NCI-H146 treated with DMSO at 0.1 percent for 48 hours (cell line): ENCODE results near the gene BMP10.
"Not testable (repeated sequence)": the region's sequence is repeated elsewhere in the genome, so short reads cannot be mapped to it uniquely, and the experiment has no call there.

Experiments used
- DNase-seq: peaks from one replicate; lab custom pipeline; 2025; ENCODE audit not compliant: unreplicated experiment; lab: John Stamatoyannopoulos, UW

Gene BMP10

DNA sequence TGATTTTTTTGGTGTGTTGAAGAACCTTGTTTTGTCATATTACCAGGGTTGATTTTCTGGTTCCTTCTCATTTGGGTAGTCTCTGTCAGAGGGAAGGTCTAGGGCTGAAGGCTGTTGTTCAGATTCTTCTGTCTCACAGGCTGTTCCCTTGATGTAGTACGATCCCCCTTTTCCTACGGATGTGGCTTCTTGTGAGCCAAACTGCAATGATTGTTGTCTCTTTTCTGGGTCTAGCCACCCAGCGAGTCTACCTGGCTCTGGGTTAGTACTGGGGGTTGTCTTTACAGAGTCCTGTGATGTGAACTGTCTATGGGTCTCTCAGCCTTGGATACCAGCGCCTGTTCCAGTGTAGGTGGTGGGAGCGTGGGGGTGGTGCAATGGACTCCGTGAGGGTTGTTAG lies 24.8 kb upstream of the BMP10 start:
- DNase-seq, result not testable (repeated sequence)

DNA sequence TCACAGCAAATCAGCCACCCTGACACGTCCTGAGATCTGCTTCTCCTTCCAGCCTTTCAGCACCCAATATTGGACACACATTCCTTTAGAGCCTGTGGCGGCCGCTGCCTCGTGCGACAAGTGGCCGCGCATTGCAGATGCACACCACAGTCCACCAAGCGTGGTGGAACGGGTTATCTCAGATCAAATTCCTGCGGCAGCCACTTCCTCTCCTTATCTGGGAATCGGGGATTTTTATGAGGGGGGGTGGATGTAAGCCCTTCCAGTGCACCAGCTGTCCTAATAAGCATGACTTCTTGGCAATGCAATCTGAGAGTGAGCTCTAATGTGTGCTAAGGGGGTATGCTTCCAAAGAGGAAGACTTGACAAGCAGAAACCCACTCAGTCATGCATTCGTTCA lies 18.3 kb upstream of the BMP10 start:
- DNase-seq, result no peak

DNA sequence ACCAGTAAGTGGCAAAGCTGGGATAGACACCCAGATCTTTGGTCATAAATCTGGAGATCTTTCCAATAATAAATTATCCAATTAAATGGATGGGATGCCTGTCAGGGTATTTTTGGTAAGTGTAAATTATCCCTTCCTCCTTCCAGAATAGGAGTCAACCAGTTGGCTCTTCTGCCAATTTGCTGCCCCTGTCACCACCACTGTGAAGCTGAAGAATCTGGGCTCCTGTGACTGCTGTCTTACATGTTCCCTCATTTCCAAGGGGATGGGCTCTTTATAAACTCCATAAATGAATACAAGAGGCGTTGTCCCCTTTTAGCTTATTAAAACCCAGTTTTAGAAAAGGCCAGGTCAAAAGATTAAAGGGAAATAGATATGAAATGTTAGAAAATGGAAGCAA lies 17.8 kb upstream of the BMP10 start:
- DNase-seq, result no peak

DNA sequence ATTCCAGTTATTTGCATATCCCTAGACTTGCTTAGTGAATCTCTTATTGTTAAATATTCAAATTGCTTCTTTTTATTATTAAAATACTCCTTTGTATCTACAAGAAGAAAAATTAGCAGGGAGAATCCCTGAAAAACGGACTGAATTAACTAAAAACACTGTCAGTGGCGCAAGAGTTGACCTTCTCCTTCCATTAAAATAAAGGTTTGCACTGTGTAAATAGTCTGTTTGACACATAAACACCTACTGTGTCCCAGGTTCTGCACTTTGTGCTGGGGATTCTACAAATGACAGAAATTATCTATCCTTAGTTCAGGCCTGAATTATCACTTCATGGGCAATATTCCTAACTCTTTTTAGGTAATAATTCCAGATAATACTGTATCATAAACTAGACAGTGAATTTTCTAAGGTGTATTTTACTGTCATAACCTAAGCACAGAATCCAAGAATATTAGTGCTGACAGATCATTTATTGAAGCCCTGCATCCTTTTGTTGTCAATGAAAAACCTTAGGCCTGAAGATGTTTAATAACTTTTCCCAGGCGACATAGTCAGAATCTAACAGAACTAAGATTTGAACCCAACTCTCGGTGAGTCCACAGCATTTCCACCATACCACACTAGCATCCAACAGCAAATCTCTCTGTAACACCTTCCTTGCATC lies 17.0 kb upstream of the BMP10 start:
- DNase-seq, result no peak

DNA sequence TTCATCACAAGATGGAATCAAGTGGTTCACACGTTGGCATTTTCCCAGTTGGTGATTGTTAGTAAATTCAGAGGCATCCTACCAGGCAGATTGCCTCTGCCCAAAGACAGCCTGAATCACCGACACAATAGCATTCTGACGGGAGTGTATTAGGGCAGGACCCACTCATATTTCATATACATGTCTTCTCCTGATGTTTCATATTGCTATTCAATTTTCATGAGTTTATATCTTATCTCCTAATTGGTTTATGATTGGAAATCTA lies 14.5 kb upstream of the BMP10 start:
- DNase-seq, result no peak

DNA sequence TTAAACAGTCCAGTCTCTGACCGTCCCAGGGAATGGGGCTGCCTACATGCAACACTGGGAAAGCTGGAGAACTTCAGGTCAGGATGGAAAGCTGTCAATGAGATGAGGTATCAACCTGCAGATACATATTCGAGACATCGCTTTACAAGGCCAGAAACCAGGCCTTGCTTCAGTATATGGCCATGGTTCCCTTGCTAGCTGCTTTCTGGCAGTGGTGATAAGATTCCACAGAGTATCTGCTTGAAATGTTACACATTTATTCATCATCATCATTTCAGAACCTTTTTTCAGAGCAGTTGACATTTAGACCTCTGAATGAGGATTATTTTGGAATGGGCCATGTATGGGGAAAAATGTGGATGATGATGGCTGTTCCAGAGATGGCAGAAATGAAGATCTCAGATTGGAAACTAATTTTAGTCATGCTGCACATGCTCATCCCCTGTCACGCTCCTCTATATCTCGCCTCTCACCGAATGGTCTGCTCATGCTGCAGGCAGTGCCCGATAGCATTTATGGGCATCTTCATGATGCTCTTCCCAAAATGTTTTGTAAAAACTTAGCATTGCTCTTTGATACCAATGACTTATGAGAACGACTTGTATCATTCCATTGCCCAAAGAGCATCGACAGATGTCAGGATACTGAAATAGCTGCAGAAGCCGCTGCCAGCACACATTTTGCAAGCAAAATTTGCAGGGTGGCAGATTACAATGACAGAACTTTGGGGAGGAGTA lies 14.0 kb upstream of the BMP10 start:
- no peak for DNase-seq

DNA sequence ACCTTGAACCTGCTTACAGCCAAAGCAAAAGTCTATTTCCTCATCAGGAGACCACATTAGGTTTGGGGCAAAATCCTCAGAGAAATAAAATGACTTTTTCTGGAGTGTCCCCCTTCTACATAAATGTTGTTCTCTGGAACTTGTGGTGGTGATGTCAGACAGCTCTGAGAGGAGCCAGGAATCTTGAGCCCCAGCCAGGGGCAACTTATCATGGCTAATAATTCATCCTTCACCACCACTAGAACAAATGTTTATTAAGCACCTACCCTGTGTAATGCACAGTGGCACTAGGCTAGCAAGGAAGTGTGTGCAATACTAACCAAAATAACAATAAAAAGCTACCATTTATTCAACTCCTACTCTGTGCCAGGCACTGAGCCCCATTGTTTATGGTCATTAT lies 9.0 kb upstream of the BMP10 start:
- DNase-seq, result no peak

DNA sequence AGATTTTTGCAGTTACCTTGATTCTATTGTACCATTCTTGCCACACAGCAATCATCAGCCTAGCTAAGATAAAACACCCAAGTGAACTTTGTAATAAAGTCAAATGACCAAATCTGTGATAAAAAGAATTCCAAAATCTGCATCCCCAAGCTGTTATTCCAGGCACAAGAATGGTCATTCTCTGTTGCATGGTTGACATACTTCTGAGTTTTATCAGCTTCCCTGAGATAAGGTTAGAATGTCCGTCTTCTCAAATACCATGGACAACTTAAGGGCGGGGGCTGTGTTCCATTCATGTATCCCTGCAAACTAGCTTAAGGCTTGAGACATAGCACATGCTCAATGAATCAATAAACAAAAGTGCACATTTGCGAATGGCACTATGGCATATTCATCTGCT lies 8.1 kb upstream of the BMP10 start:
- DNase-seq, result no peak

DNA sequence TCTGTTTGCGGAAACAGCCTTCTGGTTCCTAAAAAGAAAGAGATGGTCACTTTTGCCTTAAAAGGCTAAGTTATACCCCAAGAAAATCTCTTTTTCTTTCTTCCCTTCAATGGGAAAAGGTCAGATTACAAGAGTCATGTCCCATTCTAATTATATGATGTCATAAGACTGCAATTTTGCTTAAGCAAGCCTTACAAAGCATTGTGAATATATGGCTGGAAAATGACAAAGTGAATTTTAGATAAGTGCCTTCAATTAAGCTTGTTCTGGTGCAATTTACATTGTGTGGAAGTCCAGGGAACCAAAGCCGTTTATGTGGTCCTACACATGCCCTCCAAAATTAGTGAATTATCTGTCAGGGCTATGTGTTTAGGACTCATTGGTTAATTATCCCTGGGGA lies 7.6 kb upstream of the BMP10 start:
- no peak for DNase-seq

DNA sequence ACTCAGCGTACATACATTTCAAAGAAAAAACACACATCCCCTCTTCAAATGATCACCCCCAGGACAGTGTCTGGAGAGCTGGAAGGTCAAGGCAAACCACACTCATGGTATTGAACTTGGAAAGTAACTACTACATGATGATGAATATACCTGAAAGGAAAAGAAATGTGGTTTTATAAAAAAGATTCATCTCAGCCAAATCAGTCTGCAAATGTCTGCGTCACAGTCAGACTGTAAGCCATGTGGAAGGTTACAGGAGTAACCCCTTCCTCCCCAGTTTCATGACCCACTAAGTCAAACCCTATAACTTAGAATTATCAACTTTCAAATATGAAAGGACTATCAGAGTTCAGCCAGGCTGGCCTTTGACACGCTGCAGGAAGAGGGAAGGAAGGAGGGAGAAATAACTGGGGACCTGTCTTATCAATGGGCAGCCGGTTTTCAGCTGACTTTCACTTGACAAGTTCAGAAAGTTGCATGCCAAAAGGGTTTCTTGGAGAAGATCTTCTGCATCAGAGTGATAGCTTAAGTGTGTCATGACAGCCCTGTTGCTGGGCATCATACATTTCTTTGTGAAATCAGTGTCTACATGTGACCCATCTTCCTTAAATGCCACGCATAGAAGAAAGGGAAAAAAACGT lies 7.0 kb upstream of the BMP10 start:
- no peak for DNase-seq

DNA sequence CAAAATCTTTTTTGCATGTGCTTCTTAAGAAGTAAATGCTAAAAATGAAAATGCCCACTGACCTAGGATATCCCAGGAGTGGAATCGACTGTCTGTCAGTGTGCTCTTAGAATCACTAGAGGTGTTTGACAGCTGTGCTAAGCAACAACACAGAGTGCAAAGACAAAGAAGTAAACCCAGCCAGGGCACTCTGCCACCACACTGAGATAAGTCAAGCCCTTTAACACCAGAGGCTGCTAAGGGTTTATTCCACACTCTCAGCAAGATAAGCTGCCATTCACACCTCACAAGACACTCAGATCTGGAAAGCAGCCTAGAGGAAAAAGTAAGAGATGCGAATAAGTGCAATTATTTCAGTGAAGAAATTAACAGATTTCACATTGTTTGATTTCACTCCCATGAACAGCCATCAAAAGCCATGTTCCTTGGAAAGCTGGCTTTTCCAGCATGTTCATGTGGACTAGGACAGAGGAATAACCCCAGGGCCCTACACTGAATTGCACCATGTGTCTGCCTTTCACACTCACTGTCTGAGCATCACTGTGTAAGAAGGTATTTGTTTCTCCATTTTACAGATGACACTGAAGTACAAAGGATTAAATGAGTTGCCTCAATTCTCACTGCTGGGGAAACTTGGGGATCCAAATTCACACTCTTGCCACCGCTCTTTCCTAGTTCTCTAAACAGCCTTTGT lies 6.0 kb upstream of the BMP10 start:
- no peak for DNase-seq

DNA sequence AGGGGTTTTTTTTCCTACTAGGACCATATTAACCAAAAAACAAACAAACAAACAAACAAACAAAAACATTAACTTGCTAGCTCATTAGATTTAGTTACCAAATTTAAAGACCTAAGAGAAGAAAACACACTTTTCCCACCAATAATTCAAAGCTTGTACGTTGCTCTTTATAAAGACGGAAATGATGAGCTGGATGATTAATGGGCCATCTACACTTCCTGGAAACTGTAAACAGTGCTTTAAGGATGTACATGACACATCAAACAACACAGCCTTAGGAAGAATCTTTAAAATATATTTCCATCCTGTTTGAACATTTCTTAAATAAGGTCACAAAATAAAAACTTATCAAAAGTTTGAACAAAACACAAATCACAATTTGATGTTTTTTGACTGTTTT lies 982 bp downstream of the BMP10 start:
- DNase-seq, result no peak

DNA sequence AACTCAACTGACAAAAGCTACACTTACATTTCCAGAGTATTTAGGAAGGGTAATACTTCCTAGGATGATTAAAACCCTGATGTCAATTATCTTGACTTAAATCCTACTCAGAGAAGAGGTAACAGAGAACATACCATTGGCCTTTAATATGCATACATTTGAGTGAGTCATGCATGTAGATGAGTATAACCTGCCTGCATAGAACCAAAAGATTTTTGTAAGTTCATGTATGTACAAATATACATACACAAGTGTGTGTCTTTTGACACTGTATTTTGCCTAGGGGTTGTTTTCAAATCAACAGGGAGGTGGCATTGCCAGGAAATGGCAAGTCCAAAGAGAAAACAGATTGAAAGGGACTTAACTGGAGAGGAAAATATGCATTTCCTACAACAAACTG lies 6.1 kb downstream of the BMP10 start:
- no peak for DNase-seq

DNA sequence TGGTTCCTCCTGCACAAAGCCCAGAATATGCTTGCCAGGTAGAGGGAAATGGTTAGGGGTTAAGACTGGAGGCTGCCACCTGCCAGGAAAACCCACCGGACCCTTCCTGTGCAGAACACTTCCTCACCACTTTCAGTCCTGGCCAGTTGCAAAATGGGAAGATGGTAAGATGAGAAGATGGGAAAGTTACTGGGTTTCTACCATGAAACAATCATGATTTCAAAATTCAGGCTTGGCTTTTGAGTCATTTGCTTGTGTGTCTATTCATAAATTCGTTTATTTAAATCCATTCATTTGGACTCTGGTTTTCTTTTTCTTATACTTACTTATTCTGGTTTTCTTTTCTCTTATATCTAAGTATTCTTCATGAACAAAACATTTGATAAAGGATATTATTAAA lies 7.2 kb downstream of the BMP10 start:
- no peak for DNase-seq

DNA sequence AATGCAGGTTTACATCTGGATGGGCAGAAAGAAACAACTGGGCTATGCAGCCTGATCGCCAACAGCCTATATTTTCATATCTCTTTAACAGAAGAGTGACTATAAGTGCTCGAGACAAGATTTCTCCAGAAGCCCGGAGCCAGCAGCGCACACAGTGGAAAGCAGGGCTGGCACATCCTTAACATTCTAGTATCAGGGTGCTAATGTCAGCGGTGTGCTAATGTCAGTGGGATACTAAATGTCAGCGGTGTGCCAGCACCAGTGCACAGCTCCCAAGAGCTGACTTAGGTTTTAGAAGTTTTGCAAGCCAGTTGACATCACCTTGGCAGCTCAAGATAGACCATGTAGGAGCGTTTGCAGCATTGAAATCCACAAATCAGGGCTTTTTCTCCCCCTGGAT lies 8.3 kb downstream of the BMP10 start:
- DNase-seq, result no peak

DNA sequence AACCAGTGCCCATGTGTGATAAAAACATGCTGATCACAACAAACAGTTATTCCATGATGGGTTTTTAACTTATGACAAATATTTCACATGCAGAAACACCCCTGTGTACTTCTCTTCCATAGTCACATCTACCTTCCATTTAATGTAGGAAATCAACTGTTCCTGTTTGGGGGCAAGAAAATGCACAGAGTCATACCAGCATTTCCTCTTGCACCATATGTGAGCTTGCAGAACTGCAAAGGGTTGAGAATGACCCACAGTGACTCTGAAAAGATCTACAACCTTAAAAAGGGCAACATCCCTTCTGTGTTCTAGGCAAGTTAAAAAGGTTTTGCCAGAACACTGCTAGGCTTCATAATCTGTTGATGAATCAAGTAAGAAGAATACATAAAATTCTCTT lies 9.9 kb downstream of the BMP10 start:
- no peak for DNase-seq

DNA sequence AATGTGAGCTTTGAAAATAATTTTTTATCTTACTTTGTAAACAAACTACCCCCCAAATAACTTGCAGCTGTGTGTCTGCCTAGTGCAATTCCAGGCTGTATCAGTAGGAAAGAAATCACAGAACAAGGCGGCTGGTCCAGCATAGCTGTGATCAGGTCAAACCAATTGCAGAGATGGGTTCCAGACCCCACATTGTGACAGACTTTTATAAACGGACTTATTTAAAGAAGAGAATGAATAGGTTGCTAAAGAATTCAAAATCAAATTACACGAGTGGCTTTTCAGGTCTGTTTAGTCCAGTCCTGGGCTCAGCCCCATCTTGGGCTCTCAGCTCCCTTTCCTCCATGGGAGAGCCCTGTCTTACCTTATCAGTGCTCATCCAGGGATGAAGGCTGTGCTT lies 11.1 kb downstream of the BMP10 start:
- no peak for DNase-seq

DNA sequence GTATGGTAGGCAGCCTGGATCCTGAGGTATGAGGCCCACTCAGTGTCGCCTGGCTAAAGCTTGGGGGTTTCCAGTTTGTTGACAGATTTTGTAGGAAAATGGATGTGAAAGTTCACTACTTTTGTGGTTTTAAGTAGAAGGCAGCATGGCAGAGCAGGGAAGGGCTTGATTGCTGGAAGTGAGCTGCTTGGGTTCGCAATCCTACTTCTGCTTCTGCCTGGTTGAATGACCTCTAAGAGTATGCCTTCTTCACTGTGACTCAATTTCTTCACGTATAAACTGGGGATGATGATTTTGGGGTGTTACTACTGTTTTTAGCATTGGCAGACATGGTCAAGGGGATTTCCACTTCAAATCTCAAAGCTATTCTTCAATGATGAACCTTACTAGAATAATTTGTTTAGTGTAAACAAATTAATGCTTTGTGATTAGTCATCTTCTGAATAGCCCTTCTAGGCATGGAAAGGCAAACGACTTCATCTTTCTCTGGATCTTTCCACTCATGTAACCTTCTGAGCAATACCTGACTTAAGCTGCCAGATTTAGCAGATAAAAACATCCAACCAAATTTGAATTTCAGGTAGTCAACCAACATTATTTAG lies 13.2 kb downstream of the BMP10 start:
- DNase-seq, result no peak

DNA sequence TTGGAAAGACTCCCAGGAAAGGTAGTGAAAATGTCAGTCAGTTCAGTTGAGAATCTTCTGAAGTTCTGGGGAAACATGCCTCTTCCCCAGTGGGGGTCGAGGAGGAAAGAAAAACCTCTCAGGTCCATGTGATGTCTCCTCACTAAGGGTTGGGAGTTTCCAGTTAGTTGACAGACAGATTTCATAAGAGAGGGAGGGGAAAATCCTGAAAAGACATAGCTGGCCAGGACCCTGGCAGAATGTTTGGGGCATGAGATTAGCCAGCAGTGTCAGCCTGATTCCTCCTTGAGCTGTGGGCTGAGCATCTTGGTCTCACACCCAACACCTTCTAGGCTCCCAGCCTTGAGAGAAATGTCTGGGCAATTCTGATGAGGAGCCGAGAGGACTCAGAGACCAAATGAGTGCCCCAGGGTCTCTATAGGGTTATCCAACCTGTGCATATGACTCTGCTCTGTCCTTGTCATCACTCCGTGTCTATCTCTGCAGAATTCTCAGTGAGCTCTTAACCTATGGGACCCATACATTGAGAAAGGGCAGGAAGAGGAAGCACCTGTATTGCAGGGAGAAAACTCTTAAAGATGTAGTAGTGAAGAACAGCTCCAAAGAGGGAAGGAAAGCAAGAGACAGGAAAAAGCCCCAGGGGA lies 13.9 kb downstream of the BMP10 start:
- DNase-seq, result no peak

DNA sequence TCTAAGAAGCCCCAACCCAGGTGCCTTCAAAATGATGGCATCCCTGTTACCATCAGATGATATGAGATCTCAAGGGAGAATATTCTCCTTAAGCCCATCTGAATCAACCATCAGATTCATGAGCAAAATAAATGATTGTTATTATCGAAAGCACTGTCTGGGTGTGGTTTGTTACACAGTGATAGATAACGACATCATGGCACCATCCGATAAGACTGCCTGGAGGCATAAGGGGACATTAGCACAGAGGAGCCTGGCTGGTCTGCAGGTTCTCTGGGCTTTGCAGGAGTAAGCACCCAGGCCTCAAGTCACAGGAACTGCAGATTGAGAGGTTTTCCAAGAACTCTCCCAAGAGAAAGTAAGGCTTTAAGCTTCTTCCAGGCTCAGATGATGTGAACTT lies 15.6 kb downstream of the BMP10 start:
- no peak for DNase-seq

DNA sequence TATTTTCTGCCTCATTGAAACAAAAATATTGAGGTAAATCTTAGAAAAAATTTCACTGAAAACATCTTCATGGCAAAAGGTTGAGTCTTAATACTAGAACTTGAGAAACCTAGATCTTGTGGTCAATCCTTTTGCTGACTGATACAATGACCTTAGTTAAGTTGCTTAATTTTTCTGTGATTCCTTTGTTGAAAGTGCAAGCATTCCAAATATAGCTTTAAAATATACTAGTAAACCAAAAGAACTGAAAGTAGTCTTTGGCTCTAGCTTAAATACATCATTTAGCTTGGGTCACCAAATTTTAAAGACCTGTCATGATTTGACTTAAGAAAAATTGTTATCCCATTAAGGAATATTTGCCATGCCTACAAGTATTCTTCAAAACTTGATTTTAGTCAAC lies 16.7 kb downstream of the BMP10 start:
- DNase-seq, result no peak
